Measurements from ENCODE around the gene PTPRN2.

The PTPRN2 gene

DNA sequence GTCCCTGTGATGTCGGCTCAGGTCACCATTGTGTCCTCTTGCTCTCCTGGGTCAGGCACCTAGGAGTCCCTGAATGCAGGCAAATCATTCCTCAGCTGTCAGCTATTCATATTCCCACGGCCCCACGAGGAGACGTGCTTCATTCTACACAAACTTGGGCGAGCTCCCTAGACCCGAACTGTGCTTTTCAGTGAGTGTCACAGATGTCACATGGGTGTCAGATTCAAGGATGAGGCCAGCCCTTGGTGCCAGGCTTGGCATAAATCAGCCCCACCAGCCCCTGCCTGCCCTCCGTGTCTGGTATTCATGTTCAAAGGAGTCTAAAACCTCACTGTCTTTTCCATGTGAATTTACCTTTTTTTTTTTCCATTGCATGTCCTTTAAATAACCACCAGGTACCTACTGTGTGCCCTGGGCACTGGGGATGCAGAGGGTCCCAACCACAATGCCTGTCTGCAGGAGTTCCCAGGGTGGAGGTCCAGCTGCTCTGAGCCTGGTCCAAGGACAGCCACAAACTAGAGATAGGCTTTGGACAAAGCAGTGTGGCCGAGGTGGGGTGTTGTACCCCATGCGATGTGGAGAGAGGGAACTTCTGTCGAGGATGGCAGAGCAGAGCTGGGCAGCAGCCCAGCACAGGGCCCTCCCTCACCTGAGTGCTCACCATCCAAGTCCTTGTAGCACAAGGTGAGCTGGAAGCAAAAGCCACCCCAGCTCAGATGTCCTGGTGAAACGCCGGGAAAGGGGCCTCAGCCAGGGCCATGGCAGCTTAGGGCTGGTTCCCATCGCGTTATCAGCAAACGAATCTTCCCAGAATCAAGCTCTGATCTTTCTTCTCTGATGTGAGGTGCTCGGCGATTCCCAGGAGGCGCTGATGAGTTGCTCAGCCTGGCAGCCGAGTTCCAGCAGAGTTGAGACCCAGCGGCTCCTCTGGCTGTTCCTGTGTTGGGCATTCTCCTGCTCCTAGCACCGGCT, 611.9 kb downstream of the PTPRN2 start:
- no peak for DNase-seq

DNA sequence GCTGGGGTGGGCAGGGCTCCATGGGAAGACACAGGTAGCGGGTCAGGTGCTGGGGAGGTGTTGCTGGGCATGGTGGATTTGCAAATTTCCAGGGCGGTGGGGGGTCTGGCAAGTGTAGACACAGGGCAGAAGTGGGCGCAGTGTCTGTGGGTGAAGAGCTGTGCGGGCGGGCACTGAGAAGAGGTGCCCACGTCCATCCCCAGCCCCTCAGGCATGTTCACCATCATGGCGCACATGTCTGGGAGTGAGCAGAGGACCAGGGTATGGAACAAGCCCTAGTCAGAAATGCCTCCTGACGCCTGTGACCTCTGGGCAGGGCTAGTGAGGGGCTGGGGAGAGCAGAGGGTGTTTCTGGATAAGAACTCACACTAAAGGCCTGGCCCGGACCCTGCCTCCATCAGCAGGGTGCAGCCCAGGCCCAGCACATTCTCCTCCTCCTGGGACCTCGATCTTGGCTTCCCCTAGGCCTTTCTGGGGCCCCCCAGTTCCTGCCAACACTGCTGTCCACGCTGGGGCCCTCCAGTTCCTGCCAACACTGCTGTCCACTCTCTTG, 612.9 kb downstream of the PTPRN2 start:
- no peak for DNase-seq

DNA sequence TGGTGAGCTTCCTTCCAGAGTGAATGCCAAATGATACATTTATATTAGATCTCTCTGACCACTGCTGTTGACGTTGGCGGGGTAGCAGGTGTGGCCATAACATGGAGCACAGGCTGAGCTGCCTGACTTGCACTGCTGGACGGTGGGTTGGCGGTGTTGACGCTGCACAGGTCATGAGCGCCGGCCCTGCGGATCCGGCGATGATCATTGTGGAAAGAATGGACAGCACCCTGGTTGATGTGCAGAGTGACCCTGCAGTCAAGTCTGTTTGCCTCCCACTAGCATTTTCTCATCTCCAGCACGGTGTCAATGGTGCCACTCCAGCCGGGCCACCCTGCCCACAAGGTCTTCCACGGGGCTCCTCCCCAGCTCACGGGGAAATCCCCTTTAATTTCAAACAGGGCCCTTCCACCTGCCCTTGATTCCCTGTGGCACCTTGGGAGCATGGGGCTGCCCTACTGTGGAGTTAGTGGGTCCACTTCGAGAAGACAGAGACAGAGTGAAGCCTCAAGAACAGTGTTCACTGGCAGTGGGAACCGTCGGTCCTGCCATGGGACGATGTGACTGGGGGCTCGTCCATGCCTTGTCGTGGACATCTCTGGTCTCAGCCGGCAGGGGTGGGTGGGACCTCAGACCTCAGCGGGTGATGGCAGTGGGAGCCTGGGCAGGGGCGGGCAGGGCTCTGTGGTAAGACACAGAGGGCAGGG, 613.5 kb downstream of the PTPRN2 start:
- no peak for DNase-seq

DNA sequence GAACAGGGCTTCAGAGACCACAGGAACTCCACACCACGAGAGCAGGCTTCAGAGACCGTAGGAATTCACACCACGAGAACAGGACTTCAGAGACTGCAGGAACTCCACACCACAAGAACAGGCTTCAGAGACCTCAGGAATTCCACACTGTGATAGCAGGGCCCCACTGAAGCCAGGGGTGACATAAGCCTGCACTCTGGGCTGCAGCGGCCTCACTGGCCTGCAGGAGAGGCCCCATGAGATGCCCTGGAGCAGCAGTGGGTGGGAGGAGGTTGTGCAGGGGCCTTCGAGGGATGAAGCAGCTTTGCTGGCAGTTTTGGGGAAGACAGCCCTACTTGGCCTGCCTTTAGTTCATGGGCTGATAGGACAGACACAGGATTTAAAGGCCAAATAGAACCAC, 614.7 kb downstream of the PTPRN2 start:
- no peak for DNase-seq

DNA sequence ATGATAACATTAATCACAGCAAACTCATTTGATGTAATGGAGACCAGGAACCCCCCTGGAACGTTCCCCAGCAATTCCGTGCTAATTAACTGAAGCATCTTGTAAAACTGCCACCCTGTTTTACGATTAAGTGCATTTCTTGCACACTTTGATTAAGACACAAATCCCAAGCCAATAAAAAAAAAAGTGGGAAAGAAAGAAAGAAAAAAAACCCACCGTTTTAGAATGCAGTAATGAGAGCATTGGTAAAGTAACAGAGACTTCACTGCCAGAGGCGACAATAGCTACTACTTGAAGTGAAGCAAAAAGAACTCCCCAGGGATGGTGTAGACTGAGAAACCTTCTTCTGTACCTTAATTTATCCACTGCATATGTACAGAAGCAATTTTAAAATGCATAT, 616.1 kb downstream of the PTPRN2 start:
- no peak for DNase-seq

DNA sequence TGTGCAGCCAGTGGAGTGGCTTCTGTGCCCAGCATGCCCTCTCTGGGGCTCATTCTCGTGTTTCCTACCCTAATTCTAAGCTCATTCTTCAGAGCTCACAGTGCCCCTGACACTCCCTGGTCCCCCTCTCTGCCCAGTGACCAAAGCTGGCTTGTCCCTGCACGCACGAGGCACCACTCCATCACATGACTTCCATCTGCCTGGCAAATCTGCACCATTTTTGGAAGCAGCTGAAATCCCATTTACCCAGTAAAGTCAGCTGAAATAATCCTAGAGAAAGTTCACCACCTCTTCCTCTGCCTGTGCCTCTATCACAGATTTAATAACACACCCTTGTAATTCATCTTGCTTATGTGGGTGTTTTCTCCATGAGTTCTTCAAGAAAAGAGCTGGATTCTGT, 616.9 kb downstream of the PTPRN2 start:
- no peak for DNase-seq

DNA sequence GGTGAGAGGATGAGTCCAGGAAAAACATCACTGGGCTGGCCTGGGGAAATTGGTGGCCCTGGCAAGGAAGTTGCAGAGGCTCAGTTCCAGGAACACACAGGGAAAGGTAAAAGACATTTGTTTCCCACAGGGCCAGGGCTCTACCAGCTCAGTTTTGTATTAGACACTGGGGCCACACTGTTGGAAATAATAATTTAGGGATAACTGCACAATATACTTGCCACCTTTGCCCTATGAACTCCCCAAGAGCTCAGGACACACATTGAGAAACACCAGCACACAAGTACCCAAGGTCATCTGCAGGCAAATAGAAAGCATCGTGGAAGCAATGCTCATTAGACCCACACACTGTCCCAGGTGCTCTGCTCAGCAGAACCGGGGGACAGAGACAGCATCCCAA, 617.6 kb downstream of the PTPRN2 start:
- no peak for DNase-seq

DNA sequence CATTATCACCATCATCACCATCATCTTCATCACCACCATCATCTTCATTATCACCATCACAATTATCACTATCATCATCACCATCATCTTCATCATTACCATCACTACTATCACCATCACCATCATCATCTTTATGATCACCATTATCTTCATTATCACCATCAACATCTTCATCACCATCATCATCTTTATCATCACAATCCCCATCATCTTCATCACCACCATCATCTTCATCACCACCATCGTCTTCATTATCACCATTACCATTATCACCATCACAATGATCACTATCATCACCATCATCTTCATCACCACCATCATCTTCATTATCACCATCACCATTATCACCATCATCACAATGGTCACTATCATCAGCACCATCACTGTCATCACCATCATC, 621.1 kb downstream of the PTPRN2 start:
- no peak for DNase-seq

DNA sequence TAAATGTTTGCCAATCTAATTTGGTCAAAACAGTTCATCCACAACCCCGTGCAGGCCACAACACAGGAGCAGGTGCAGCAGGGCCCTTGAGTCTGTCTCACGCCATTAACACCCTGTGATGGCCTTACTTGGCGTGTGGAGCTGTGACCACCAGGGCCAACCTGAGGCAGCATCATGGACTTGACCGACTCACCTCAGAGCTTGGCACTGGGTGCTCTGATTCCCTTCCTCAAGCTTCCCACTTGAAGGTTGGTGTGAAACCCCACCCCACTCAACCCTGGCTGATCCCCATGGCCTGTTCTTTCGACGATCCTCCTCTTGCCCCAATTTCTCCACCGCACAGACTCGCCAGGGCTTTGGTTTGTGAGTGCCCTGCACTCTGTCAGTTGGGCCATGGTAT, 623.1 kb downstream of the PTPRN2 start:
- no peak for DNase-seq

DNA sequence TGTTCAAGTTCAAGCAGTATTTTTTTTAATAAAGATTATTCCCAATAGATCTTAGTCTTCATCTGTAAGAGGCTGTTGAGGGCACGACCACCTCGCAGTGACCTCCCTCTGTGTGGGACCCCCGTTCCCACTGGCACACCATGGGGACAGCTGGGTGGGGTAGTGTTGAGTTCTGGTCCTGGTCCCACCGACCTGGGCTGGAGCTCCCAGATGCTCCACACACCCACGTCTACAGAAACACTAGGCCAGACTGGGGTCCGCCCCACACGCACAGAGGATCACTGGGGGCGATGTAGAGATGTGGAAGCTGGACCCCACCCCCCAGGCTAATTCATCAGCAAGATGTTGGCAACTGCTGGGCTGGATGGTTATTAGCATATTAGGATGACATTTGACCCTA, 623.6 kb downstream of the PTPRN2 start:
- DNase-seq = no peak

DNA sequence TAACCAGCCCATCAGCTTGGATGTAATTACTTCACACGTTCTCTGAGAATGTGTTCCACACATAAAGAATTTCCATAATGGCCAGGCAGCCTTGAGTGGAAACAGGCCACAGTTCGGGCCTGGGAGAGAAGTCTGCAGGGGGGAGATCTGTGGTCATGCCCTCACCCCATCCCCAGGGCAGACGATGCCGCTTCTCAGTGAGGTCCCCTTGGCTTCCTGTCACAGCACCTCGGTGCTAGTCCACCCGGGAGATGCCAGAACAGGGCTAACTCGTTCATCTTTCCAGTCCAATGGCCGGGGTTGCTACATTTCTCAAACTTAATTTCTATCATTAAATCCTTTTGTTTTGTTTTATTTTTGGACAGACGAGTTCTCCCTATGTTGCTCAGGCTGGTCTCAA, 624.1 kb downstream of the PTPRN2 start:
- DNase-seq = no peak

DNA sequence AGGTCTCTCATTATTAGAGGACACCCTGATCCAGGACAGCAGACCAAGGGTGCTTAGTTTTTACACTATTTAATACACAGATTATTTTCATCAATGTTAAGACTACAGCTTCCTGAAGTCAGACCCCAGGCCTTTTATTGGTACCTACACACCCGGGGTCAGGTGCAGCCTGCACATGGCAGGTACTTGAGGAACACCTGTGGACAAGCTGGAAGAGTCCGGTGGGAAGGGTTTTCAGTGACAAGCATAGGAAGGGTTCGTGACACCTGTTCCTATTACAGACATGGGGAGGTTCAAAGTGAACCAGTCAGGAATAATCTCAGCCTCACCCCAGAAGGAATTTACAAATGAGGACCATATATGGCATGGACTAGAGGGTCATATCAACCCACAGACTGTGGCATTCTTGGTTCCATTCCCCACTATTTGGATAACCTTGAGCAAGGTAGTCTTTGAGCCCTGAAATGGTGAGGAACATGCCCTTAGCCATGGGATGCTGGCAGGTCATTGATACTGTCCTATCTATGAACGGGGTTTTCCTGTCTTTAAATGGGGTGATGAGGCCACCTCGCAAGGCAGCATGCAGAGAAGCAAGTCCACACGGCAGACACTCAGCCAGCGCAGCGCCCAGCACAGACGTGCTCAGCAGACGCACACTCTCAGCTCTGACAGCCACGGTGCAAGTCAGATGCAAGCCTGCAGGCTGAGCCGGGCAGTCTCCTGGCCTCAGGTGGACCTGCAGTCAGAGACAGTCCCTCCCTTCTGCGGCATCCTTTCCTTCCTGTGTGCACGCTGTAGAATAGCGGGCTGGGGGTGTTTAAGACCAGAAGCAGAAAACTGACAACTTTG, 624.9 kb downstream of the PTPRN2 start:
- no peak for DNase-seq

DNA sequence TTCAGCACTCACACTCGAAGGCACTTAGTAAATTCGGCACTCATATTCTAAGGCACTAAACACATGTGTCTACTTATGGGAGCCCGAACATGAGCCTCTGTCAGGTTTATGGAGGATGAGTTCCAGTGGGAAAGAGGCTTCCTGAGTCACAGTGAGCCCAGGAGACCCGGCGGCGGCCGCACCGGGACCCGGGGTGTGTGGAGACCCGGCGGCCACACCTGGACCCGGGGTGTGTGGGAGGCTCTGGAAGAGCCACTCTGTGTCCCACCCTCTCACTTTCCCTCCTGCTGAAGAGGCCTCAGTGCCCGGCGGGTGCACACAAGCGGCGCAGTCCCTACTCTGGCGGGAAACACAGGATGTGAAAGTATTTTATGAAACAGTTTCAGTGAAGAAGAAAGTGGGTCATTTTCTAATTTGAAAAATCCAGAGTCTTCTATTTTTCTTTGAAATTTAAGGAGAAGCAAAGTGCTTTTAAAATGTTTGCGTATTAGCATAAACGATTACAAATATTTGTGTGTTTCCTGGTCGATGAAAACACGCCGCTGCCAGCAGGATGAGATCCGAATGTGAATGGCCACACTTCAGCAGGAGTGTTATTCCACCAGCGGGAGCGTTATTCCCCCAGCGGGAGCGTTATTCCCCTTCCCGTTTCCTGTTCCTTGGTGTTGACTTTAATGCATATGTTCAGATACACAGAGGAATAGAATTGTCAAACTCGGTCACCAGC, 625.7 kb downstream of the PTPRN2 start:
- DNase-seq = no peak

DNA sequence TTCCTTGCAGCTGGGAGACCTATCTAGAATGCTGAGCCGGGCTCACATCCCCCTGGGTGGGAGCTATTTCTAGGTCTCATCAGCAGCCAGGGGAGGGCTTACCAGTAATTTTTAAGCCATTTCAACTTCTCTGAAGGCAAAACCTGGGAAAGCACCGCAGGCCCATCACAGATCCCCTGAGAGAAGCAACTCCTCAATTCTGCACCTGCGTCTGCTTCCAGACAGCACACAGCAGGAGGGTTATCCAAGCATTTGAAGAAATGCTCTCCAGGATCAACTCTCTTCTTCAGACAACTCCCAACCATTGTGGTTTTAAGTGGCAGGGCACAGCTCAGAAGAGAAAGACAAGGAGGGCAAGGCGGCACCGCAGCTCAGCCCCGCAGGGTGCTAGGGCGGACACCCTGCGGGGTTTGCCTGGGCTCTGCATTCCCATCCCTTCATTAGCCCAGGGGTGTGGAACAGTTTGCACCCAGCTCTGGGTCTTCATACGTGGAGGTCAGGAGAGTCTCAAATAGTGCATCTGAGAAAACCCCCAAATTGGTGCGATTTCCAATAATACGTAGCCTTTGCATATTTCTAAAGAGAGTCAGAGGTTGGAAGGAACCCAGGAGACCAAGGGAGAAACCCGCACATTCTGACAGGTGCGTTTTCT, 632.1 kb downstream of the PTPRN2 start:
- no peak for DNase-seq

DNA sequence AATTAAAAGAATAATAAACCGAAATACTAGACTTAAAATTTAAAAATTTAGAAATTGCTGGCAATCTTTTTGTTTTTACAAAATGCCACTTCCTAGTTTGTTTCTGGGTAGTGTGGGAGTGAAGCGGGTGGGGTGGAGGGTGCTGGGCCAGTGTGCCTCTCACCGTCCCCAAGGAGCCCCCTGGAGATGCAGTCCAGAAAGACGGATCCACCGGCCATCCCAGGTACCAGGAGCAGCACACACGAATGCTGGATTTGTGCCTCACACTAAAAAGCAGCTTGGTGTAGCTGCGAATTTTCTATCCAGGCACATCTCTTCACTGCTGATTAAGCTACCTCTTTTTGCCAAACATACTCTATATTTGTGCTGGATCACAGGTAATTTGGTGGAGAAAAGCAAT, 632.7 kb downstream of the PTPRN2 start:
- DNase-seq = no peak

DNA sequence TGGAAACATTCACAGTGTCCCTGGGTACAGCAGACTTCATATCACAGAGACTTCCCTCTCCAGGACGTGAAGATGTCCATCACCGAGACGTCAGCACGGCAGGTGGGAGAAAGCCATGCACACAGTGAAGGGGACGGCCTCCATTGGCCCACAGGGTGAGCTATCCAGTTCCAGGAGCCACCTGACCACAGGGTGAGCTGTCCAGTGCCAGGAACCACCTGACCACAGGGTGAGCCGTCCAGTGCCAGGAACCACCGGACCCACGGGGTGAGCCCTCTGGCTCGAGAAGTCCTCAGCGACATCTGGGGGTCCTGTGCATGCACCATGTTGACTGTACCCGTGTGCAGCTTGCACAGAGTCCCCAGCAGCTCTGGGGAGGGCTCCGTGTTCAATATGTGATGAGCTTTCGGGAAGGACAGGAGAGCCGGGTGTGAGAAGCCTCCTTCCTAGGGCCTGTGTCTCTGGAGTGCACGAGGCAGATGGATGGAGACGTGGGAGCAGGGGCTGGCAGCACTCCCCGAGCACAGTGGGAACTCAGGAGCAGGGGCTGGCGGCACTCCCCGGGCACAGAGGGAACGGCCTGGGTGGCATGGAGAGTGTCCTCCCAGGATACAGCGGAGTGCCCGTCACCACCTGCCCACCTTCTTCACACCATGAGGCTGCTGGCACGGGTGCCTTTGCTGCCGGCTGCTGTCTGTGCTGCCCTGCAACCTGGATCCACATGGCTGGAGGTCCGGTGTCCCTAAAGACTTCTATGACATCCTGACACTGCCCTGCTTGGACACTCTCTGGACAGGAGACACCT, 634.6 kb downstream of the PTPRN2 start:
- no peak for DNase-seq

DNA sequence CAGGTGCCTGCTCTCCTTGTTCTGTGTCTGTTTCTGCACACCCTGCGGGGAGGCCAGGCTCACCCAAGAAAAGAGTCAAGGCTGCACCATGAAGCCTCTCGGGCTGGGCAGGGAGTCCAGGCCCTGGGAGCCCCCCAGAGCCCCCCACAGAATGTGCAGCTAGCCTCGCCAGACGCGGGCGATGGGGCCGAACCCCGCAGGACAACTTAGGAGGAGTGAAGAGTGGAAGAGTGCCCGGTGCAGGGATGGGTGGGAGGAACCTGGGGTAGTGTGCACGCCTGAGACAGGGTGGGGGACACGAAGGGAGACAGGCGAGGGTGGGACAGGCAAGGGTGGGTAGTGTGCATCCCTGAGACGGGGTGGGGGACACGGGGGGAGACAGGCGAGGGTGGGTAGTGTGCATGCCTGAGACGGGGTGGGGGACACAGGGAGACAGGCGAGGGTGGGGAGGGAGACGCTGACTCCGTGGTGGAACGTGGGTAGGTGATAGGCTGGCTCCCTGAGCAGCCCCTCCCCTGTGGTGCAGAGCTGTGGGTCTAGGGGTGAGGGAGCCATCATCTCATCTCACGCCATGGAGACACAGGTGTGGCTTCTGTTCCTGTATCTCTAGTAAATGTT, 635.5 kb downstream of the PTPRN2 start:
- no peak for DNase-seq

DNA sequence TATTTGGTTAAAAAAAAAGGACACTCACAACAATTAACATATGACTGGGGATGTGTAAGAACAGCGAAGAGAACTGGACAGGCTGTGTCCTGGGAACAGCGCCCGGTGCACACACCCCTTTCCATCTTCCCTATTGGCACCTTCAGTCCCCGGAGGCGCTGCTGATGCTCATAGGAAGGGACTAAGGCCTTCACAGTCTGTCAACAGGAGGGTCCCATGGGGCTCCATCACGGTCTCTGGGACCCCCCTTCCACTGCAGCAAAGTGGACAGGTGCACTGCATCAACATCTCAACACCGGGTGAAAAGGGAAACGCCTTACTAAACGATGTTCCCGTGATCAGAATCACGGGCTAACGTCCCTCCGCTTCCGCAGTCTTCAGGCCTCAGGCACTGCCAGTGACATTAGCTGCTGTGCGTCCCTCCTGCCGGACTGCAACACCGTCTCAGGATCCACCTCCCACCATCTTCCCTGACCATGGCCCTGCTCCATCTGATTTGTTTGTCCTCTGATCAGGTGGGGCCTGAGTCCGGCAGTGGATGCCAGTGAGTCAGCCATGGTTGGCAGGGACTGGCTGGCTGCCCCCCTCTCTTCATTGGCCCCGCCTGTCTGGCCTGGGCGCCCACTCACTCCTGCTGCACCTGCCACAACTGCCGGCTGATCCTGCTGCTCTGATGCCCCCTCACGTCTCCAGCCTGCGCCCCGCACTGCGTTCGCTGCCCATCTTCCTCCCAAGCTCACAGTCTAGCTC, 636.1 kb downstream of the PTPRN2 start:
- no peak for DNase-seq

DNA sequence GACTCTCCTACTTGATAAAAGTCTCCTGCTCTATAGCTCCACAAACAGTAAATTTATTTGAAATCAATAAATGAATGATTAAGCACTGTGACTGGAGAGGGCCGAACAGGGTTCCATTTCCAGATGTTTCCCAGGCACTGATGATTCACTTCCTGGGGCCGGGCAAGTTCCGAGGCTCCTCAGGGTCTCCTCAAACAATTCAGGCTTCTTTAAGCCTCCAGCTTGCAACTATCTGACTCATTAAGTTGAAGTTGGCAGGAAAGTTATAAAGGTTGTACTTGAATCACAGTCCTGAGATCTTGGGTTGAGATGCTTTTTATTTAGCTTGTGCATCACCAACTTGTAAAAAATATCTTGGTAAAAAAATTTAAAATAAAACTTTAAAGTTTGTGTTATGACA, 637.9 kb downstream of the PTPRN2 start:
- DNase-seq = no peak

DNA sequence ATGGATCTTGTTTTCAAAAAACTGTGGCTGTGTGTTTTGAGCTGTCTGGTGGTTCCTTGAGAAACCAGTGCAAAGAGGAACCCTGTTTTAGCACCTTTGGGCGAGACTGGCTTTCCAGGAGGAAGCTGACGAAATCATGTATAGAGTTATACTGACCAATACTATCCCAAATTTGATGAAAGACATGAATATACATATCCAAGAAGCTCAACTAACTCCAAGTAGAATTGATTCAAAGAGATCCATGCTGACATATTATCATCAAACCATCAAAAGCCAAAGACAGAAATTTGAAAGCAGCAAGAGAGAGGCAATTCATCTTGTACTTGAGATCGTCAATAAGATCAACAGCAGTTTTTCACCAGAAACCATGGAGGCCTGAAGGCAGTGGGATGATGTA, 640.1 kb downstream of the PTPRN2 start:
- DNase-seq = no peak
